Stomach (tissue), 4 donors: ENCODE measurements around the gene TTC28.

ENCODE experiments used
- EP300 ChIP-seq: sonication (generic); formaldehyde crosslinking; IDR thresholded peaks from one replicate; pipeline ENCODE4 v1.6.1; 2017; ENCODE audit warnings: antibody characterized with exemption
- POLR2A ChIP-seq, 4 donors: fragments of 450-650 bp; IDR thresholded peaks; one replicate each; pipeline ENCODE4 v1.6.1; 2016; ENCODE audit warnings: antibody characterized with exemption in 4 of 4, control low read depth in 2 of 4, mild to moderate bottlenecking in 1 of 4, moderate library complexity in 1 of 4
- POLR2AphosphoS5 ChIP-seq, 3 donors: sonication (generic); formaldehyde crosslinking; IDR thresholded peaks; one replicate each; pipeline ENCODE4 v1.6.1; 2016; ENCODE audit warnings: antibody characterized with exemption in 3 of 3
- TF ChIP-seq, protein P1 (sequence below), 7 experiments: fragments of 450-650 bp in 4 of 7; fragments of 200-600 bp in 3 of 7; sonication (generic) in 3 of 7; IDR thresholded peaks; one replicate each; pipeline ENCODE4 v1.5.1; 2016 to 2019; ENCODE audit warnings: antibody characterized with exemption in 7 of 7, control low read depth in 2 of 7, mild to moderate bottlenecking in 1 of 7

DNA sequence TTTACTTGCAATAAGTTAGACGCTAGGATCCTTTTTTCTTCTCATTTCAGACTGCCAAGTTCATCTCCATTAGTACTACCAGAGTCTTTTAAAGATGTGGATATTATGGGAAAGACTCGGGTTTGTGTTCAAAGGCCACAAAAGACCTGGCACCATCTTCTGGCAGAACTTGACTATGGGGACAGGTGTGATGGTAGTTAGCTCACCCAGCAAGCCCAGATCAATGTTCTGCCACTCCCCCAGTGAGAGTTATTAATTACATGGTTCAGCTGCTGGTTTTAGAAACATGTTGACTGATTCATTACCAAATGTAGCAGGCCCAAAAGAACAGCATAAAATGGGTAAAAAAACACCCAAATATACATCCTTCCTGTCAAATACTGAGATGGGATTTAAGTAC lies 427.1 kb downstream of the TTC28 start:
- no peak for TF ChIP-seq POLR2A (IDR thresholded peaks at IDR 0.05)
- TF ChIP-seq, protein P1, sequence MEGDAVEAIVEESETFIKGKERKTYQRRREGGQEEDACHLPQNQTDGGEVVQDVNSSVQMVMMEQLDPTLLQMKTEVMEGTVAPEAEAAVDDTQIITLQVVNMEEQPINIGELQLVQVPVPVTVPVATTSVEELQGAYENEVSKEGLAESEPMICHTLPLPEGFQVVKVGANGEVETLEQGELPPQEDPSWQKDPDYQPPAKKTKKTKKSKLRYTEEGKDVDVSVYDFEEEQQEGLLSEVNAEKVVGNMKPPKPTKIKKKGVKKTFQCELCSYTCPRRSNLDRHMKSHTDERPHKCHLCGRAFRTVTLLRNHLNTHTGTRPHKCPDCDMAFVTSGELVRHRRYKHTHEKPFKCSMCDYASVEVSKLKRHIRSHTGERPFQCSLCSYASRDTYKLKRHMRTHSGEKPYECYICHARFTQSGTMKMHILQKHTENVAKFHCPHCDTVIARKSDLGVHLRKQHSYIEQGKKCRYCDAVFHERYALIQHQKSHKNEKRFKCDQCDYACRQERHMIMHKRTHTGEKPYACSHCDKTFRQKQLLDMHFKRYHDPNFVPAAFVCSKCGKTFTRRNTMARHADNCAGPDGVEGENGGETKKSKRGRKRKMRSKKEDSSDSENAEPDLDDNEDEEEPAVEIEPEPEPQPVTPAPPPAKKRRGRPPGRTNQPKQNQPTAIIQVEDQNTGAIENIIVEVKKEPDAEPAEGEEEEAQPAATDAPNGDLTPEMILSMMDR (IDR thresholded peaks at IDR 0.05) = no peak
- no peak for TF ChIP-seq POLR2AphosphoS5 (IDR thresholded peaks at IDR 0.05)
- TF ChIP-seq EP300 = no peak
